Activated CD4-positive, alpha-beta T cell treated with anti-CD3 and anti-CD28 coated beads, Interleukin-2, amount 50 U/mL, for 24 hours (primary cell): Measurements from ENCODE around the gene CMKLR1.

Source experiments
- DNase-seq, 2 donors: peaks; one replicate each; pipeline ENCODE4 v3.0.0-alpha.2; 2020; ENCODE audit warnings: low read depth in 1 of 2, low spot score in 1 of 2

The CMKLR1 gene, protein sequence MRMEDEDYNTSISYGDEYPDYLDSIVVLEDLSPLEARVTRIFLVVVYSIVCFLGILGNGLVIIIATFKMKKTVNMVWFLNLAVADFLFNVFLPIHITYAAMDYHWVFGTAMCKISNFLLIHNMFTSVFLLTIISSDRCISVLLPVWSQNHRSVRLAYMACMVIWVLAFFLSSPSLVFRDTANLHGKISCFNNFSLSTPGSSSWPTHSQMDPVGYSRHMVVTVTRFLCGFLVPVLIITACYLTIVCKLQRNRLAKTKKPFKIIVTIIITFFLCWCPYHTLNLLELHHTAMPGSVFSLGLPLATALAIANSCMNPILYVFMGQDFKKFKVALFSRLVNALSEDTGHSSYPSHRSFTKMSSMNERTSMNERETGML

DNA sequence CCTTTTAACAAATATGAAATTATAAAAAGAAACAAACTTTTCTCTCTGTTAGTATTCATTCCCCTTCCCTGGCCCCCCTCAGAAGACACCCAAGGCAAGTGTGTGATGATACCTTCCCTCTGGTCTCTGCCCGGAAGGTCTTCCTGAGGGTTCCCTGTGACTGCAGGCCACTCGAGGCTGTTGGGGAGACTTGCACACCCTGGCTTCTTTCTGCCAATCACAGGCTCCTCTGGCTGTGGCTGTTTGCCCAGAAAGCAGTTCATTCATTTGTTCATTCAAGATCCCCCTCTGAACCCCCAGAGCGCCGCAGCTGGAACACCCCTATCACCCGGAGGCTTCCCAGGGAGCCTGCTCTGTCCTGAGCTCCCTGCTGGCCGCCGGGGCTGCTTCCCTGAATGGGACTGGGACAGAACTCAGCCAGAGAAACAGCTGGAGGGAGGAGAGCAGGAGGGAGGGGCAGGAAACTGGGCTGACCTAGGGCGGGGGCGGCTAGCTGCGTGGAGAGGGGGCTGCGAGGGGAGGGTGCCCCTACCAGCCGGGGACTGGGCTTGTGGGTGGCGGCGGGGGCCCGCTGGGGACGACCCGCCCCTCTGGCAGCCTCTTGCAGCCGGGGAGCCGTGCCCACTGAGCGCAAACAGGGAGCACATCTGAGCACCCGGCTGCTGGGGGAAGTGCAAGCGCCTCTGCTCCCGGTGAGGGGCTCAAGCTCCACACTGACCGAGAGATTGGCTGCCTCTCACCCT is at the start of gene CMKLR1:
TSS of gene CMKLR1 (minus strand) at position 397 of the 743 bp plus-strand sequence. CDS start 45,720 bp downstream, outside the sequence.
- no peak for DNase-seq

DNA sequence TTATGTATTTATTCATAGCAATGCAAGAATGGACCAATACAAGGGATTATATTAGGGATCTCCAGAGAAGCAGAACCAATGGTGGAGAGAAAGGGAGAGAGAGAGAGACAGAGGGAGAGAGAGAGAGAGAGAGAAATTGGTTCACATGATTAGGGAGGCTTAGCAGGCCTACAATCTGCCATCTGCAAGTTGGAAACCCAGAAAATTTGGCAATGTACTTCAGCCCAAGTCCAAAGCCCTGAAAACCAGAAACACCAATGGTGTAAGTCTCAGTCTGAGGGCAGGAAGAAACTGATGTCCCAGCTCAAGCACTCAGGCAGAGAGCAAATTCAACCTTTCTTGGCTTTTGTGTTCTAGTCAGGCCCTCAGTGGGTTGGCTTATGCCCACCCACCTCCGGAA is 48.7 kb upstream of the CMKLR1 start:
- DNase-seq, result no peak

DNA sequence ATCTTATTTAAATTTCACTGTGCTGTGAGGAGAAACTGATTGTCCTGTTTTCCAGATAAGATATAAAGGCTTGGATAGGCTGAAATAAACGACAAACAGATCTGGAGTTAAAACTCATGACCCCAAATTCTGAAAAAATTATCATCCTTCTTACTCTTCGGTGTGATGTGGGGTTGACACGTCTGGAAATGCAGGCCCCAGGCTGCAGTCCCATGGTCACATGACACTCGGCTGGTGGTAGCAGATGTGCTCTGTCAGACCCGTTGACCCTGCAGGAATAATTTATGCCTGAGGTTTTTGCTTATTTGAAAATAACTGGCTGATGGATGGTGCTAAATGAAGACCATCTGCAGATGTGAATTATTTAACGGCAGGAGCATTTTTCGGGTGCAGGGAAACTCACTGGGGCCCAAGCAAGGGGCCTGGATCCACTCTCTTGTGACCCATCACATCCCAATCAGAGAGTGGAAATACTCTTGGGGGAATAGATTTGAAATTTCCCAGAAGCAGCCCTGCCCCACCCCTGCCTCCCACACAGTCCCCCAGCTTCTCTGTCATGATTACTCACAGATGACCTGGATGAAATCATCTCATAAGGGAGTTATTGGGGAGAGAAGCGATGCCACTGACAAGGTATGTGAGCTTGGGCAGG is 47.7 kb upstream of the CMKLR1 start:
- no peak for DNase-seq

DNA sequence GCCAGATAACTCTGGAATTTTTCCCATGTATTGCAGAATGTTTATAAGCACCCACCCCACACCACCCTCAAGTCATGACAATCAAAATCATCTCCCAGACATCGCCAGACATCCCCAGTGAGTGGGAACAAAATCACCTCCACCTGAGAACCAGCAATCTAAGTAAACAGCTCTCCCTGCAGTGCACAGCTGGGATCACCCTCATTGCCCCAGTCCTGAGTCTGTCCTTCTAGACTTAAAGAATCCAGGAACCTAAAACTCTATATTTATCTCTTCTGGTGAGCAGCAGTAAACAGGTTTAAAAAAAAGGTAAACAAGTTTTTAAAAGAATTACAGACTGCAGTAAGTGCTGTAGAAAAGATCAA is 43.3 kb upstream of the CMKLR1 start:
- no peak for DNase-seq

DNA sequence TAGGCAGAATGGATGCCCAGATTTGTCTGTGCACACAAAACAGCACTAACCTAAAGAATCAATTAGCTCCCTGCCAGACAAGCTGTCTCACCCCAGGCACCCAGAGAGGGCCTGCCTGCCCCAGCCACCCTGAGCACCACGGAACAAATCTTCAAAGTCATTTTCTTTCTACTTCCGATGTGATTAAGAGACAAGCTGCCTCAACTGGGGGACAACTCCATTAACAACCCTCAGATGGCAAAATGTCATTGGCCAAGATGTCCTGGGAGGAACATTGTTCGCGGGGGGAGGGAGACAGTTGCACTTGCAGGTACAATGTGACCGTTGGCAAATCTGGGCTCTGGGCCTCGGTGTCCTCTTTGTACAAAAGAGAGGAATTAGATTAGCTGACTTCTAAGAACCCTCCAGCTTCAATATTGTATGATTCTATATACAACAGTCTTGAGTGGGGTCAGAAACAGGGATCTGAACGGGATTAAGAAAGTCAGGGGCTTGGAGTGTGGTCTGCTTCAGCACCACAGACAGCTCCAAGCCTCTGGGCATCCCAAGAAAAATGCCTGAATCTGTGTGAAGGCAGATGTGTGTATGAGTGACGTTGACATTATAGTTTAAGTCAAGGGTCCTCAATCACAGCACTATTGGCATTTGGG is 42.8 kb upstream of the CMKLR1 start:
- no peak for DNase-seq

DNA sequence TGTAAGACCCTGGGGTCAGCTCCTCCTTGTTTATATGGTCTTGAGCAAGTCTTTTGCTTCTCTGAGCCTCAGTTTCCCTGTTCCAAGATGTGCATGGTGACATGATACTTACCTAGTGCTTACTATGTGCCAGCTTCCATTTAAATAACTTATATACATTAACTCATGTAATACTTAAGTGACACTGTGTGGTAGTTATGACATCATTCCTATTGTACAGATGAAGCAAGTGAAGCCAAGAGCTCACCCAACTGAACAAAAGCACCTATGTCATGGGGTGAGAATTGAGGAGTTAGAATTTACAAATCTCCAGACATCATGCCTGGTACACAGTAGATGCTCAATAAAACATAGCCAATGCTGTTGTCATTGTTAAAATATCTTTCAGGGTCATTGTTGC is 41.3 kb upstream of the CMKLR1 start:
- DNase-seq, result no peak

DNA sequence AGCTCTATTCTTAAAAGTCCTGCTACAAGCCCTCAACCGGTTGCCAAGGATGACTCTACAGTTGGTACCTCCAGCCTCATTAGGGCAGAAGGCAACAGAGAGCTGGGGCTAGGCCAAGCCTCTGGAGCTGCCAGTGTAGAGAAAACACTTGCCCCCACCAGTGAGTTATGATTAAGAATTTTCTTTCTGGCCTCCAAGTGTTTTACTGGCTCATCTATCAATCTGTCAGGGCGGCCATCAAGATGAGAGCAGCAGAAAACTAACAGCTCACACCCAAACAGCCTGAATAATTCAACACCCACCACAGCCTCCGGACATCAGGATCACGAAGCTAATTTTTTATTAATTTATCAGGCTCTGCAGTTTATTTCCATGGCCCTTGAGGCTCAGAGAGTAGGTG is 40.7 kb upstream of the CMKLR1 start:
- DNase-seq, result no peak

DNA sequence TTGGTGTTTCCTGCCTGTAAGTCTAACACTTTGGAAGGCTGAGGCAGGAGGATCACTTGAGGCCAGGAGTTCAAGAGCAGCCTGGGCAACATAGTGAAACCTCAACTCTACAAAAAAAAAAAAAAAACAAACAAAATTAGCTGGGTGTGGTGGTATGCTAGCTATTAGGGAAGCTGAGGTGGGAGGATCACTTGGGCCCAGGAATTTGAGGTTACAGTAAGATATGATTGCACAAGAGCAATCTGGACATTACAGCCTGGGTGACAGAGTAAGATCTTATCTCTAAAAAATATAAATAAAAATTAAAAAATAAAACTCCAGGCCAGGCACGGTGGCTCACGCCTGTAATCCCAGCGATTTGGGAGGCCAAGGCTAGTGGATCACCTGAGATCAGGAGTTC is 39.8 kb upstream of the CMKLR1 start:
- no peak for DNase-seq

DNA sequence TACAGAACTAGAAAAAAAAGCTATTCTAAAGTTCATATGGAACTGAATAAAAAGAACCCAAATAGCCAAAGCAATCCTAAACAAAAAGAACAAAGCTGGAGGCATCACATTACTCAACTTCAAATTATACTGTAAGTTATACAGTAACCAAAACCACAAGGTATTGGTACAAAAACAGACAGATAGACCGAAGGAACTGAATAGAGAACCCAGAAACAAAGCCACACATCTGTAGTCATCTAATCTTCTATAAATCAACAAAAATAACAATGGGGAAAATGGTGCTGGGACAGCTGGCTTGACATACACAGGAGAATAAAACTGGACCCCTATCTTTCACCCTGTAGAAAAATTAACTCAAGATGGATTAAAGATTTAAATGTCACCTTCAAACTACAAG is 38.1 kb upstream of the CMKLR1 start:
- no peak for DNase-seq

DNA sequence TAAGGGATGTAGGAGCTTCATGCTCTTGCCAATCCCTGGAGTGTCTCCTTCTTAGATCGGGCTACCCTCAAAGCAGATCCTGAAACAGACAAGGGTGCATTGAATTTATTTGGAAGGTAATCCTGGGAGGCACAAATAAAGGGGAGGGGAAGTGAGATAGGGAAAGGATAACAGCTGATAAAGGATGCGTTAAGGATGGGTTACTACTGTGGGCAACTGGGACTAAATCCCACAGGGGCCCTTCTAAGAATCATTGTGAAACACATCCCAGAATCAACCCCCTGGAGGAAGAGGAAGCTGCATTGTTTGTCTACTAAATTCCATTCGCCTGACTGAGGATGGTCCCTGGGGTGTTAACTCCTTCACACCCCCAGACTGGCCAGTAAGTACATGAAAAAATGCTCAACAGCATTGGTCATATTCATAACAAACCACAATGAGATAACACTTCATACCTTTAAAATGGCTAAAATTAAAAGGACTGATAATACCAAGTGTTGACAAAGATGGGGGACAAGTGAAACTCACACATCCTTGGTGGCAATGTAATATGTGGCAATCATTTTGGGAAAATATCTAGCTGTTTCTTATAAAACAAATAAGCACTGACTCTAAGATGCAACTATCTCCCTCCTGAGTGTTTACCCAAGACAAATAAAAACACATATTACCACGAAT is 37.0 kb upstream of the CMKLR1 start:
- DNase-seq, result no peak

DNA sequence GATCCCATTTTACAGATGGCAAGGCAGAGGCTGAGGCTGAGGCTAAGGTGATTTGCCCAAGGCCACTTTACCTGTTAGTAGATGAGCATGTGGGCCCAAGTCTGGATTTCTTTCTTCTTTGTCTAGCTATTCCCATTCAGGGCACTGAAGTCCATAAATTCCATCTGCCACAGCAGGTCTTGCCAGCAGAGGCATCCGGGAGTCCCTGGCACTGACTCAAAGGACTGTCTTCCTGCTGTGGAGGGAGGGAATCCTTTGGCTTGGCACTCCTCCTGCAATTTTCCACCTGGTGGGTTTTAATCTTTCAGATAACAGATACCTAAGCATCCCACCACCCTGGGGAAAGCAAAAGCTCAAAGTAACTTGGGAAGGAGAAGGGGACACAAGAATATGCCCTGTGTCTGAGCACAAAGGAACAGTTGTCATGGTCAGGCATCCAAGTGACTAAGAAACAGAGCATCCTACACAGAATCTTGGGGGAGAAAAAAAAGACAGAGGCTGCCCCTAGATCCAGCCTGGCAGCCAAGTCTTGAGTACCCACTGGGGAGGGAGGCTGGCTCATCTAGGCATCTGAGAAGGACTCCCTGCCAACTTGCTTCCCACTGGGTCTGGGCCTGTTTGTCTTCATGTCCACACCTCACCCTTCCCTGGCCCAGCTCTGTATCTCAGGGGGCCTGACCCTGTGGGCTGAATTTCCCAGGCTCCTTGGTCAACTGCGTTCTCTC is 35.6 kb upstream of the CMKLR1 start:
- DNase-seq, result no peak

DNA sequence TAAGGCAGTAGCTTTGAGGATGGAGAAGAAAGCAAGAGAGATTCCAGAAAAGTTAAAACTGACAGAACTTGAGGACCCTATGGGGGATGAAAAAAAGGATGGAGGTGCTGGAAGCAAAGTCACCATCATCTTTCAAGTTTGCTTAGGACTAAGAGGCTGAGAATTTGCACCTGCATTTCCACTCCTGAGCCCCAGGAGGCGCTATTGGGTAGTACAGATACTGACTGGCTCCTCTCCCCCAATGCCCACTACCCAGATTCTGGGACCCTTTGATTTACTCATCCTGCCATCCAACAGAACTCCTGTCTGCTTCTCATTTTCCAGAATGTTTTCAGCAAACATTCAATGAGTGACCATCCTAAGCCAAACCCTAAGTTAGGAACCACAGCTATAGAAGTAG is 34.0 kb upstream of the CMKLR1 start:
- no peak for DNase-seq

DNA sequence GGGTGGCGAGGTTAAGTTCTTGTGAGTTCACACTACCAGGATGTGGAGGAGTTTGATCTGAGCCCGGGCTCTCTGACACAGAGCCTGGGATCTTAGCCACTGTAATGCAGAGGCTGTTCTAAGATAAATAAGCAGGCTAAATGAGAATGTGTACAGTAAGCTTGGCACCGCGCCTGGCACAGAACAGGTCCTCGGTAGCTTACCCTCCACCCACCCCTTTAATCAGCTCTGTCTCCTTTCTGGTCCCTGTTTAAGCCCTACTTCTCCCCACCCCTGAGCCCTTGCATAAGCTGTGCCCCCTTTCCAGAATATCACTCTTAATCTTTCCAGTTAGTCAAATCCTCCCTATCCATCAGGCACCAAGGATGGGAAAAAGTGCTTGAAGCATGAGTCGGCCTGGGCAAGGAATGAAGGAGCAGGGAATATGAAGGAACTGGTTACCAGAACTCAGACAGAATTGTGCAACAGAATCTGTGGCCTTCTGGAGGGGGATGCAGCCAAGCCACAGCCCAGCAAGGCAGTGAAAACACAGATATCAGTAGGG is 32.8 kb upstream of the CMKLR1 start:
- DNase-seq, result no peak

DNA sequence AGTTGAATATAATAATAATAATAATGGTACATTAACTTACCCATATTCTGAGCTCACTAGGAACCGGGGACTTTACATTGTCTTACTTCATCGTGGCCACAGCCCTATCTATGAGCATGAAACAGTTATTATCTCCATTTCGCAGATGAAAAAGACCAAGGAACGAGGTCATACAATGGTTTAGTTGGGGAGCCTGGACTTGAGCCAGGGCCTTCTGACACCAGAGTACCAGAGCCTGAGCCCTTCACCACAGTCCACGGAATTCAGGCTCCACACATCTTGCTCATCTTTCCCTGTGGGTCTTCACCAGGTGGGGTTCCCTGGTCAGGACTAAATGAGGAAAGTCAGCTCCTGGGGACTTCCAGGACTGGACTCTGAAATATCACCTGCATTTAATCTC is 31.3 kb upstream of the CMKLR1 start:
- DNase-seq, result no peak

DNA sequence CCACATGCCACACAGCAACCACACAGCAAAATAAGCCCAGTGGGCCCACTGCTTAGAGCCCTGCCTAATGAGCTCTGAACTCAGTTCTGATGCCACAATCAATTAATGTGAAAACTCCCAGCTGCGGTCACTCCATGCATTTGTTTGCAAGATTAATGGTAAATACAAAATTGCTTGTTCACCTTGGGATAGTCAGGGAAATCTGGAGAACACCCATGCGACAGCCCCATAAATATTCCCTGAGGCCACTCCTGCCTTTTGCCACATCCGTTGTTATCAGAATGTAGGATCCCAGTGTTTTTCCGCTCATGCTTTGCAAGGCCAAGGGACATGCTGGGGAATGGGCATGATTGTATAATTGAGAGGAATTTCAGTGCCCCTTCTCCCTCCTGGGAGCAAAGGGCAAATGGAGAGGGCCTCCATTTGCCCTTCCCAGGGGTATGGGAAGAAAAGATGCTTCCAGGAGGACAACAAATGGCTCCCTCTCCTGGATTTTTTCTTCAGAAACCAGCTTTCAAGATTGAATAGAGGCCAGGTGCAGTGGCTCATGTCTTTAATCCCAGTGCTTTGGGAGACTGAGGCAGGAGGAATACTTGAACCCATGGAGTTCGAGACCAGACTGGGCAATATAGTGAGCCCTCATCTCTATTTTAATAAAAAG is 30.8 kb upstream of the CMKLR1 start:
- no peak for DNase-seq

DNA sequence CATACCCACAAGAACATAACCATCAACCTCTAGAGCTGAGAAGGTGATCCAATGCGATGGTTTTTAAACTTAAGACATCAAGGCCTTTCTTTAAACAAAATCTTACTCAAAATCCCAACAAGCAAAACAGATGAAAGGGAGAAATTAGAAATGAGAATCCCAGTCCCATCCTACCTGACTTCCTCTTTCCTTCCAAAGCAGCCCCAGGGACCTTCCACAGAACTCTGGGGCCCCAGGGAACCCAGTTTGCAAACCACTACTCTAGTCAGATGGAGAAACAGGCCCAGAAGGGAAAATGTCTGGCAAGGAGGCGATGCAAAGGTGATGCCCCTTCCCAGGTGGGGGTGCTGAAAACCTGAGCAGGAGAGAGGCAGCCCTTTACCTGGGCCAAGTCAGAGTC is 29.0 kb upstream of the CMKLR1 start:
- no peak for DNase-seq

DNA sequence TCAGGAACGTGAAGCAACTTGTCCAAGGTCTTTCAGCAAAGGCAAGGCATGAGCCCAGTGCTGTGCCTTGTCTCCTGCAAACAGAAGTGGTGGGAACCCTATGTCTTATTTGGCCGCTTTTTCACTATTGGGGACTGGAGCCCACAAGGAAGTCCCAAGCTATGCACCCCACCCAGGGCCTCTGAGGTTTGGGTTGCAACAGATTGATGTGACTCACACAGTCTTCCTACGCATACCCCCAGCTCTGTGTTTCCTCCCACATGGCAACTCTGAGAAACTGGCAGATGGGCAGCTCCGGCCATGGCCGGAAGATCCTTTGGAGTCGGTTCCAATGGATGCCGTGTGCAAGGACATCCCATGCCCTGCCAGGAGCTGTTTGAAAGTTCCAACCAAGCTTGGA is 28.3 kb upstream of the CMKLR1 start:
- no peak for DNase-seq

DNA sequence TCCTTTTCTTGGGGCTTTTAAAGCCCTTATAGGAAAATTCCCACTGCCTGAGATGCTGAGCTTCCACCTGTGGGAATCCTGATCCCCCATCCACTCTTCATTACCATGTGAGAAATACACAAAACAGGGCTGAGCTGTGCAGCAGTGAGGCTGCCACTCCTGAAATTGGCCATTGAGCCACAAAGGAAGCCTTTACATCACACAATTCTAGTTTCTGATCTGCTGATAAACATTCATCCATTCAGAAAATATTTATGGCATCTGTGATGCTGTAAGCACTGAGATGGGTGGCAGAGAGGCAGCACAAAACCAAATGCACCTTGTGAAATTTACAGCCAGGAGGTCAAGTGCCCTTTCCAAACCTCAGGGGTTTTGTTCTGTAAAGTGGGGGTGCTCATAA is 26.2 kb upstream of the CMKLR1 start:
- no peak for DNase-seq

DNA sequence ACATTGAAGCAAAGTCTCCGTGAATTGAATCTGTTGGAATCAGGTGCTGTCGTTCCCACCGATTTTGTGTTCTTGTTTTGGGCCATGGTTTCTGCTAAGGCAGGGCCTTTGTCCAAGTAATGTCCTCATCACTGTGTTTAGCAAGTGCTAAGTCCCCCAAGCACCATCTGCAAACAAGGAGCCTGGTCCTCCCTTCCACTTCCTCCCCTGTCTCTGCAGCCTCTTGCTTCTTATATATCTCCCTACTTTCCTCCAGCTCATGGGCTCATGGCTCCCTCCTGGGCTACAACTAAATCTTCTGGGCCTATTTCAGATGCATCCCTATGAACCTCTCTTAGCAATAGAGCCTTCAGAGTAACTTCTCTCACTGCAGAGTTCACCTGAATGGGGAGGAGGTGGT is 25.8 kb upstream of the CMKLR1 start:
- DNase-seq, result no peak

DNA sequence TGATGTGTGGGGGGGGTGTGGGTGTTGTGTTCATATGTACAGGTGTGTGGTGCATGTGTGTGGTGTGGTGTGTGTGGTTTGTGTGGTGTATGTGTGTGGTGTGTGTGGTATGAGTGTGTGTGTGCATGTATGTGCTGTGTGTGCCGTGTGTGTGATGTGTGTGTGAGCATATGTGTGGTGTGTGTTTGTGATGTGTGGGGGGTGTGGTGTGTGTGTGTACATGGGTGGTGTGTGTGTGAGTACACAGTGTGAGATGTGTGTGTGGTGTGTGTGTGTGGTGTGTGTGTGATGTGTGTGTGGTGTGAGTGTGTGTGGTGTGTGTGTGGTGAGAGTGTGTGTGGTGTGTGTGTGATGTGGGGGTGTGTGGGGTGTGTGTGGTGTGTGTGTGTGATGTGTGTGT is 24.5 kb upstream of the CMKLR1 start:
- DNase-seq, result no peak
